Mesodermal cell (in vitro differentiated cells): ENCODE measurements around the gene SEMA6B.
A peak's percentile ranks its signal among the peaks of the same experiment; 100 is the strongest.

Source experiments
- H3K27ac ChIP-seq: 2 replicates; pipeline ENCODE4 v1.7.0; 2013; ENCODE audit warnings: mild to moderate bottlenecking, low read depth, low read length, moderate library complexity; ENCODE audit not compliant: severe bottlenecking
- H3K36me3 ChIP-seq: 2 replicates; pipeline ENCODE4 v1.7.1; 2013; ENCODE audit warnings: mild to moderate bottlenecking, low read length, moderate library complexity; ENCODE audit not compliant: control insufficient read depth, insufficient read depth
- H3K4me1 ChIP-seq: one replicate; pipeline ENCODE4 v1.7.1; 2013; ENCODE audit warnings: mild to moderate bottlenecking, low read length; ENCODE audit not compliant: insufficient read depth, control insufficient read depth, poor library complexity, severe bottlenecking
- H3K4me3 ChIP-seq: 2 replicates; pipeline ENCODE4 v1.7.0; 2013; ENCODE audit warnings: low read length, control low read depth, mild to moderate bottlenecking; ENCODE audit not compliant: insufficient read depth, poor library complexity, severe bottlenecking; ENCODE audit errors: extremely low read depth
- H3K9me3 ChIP-seq: 2 replicates; pipeline ENCODE4 v1.7.1; 2013; ENCODE audit warnings: mild to moderate bottlenecking, low read length, moderate library complexity; ENCODE audit not compliant: control insufficient read depth
- WGBS, 2 experiments: methylation state at CpG; one replicate each; pipeline ENCODE4 v1.1.5; 2013; ENCODE audit warnings: missing lambda C conversion rate in 2 of 2; ENCODE audit not compliant: insufficient coverage in 2 of 2; 5-methylcytosine and 5-hydroxymethylcytosine counted together

The SEMA6B gene

GRCh38 chr19:4588291-4588761, 28.8 kb upstream of the SEMA6B start:
- Histone ChIP-seq H3K36me3 (no peaks in the 10 kb centered on the region), H3K27ac (peak overlapping the region; percentile 59), H3K9me3 (no peaks in the 10 kb centered on the region), H3K4me1 (peaks cover 11% of the 10 kb centered on the region), H3K4me3 (no peak overlapping the region)
- WGBS, 2 experiments, result 75 to 76% methylated on average over 5 to 8 of the region's 9 CpGs

DNA sequence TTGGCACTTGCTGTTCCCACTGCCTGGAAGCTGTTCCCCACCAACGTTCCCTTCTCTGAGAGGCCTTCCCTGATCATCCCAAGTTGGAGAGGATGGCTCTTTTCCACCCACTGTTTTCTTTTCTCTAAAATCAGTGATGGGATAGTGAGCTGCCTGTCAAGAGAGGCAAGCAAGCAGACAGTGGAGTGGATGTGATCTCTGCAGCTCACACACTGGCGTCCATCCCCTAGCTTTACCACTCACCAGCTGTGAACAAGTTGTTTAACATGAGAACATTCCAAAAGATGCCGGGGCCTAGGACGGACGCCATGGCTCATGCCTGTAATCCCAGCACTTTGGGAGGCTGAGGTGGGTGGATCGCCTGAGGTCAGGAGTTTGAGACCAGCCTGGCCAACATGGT, 28.0 kb upstream of the SEMA6B start:
- WGBS, 2 experiments, result 86 to 100% methylated on average over 1 to 4 of the region's 6 CpGs
- no peaks in the 10 kb centered on the region for H3K36me3 ChIP-seq
- H3K4me1 ChIP-seq, result peaks cover 9% of the 10 kb centered on the region
- H3K4me3 ChIP-seq, result no peak overlapping the region
- H3K27ac ChIP-seq, result no peak overlapping the region
- no peaks in the 10 kb centered on the region for H3K9me3 ChIP-seq

DNA sequence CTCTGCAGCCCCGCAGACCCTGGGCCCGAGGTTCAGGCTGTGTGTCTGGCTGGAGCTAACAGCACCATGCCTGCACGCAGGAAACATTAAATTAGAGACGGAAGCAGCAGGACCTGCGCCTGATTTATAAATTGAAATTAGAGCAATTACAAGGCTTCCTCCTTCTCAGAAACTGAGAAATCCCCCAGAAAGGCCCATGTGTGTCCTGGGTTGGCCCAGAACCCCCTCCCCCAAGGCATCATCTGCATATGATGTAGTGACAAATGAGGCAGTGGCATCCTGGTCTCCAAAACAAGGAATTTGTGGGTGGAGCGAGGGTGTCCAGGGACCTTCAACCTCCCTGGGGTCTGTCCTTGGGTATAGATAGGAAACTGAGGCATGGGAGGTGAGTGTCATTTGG, 27.2 kb upstream of the SEMA6B start:
- H3K27ac ChIP-seq, result no peak overlapping the region
- peaks cover 9% of the 10 kb centered on the region for H3K4me1 ChIP-seq
- no peaks in the 10 kb centered on the region for H3K36me3 ChIP-seq
- H3K4me3 ChIP-seq, result no peak overlapping the region
- no peaks in the 10 kb centered on the region for H3K9me3 ChIP-seq
- 66 to 74% methylated on average over 4 to 6 of the region's 6 CpGs for WGBS, 2 experiments

DNA sequence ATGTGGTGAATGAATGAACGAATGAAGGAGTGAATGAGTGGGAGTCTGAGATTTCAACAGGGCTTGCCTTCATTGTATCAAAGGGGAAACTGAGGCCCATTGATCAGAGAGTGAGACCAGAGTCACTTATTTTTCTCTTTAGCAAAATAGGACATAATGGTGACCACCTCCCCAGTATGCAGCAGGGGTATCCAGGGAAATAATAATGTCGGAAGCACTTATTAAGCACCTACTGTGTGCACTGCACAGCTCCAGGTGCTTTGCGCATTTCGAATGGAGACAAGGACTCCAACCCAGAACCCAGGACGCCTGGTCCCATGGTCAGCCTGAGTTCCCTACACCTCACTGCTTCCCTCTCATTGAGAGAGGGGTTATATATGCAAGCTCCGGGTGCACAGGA, 26.8 kb upstream of the SEMA6B start:
- no peak overlapping the region for H3K4me3 ChIP-seq
- 83 to 85% methylated on average over 4 to 5 of the region's 6 CpGs for WGBS, 2 experiments
- H3K9me3 ChIP-seq, result no peaks in the 10 kb centered on the region
- peaks cover 9% of the 10 kb centered on the region for H3K4me1 ChIP-seq
- H3K27ac ChIP-seq, result no peak overlapping the region
- H3K36me3 ChIP-seq, result no peaks in the 10 kb centered on the region

DNA sequence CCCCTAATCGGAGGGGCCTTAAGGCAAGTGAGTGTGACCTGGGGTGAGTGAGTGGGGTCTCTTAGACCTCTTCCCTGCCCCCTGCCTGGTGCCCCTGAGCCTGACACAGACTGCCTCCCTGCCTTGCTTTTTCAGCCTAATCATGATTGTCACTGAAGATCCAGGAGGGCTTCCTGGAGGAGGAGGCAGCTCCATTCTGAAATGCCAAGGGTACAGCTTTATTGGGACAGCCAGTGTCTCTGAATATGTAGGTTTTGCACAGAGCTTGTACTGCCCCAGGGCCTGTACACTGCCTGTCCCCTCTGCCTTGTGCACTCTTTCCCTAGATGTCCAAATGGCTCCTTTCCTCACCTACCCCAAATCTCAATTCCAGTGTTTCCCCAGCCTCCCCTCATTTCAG, 26.1 kb upstream of the SEMA6B start:
- Histone ChIP-seq H3K27ac (no peak overlapping the region), H3K4me1 (peaks cover 13% of the 10 kb centered on the region), H3K4me3 (no peak overlapping the region), H3K36me3 (no peaks in the 10 kb centered on the region), H3K9me3 (no peaks in the 10 kb centered on the region)
- WGBS, 2 experiments, result 100% methylated on average over 1 of the region's 1 CpG; no CpG with 5 or more reads in 1 of the 2 experiments

DNA sequence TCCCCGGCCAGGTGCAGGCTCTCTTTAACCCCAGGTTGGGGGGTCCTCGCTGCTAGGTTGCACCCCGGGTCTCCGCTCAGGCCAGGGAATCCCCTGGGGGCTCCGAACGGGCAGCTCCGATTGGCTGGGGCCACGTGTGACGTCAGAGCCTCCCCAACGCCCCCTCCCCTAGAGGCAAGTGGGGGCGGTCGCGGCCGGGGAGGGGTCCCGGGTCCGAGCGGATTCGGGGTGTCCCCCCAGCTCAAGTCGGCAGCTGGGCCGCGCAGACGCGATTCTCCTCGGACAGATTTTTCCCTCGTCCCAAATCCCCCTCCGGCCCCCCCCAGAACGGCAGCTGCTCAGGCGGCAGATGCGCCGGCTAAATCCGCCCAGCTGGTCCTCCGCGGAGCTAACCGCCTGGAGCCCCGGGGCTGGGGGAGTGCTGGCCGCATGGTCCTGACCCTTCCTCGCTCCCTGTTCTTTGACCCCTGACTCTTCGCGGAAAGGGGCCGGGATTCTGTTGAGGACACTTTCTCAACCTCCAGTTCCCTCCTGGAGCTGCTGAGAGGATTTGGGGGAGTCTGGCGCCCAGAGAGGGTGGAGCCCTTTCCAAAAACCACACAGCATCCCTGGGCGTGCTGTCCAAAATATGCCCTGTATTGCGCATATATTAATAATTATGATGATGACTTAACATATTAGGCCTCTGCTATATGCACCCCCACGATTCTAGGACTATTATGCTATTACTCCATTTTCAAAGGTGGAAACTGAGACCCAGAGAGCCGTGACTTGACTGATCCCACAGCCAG, 25.4 kb upstream of the SEMA6B start:
- Histone ChIP-seq H3K4me3 (peak overlapping the region; percentile 49), H3K27ac (no peak overlapping the region)
- 3 to 7% methylated on average over 26 to 35 of the region's 45 CpGs for WGBS, 2 experiments

DNA sequence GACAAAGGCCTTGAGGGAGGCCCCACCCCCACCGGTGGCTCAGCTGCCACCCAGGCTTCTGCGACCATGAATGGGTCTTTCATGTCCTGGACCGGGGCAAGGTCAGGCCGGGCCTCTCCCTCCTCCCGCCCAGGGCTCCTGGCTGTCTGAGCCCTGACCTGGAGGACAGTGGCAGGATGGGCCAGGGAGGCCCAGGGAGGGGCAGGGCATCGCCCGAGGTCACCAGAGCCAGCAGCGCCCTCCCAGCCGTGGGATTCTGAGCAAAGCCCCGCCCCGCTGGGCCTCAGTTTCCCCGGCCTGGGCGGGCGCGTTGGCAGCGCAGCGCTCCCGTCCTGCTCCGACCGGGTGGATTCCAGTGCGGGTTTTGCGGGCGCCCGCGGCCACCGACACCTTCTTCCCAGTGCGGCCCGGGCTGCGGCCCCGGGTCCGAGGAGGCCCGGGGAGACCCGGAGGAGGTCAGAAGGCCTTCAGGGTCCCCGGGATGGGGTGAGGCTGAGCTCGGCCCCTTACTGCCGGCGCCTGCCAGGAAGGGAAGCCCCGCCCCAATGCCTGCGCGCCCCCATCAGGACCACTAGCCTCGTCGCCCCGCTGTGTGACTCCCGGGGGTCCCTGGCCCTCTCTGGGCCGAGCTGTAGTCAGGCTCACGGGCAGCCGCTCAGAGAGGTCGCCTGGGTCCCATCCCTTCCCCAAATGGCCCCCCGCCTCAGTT, 24.6 kb upstream of the SEMA6B start:
- no peaks in the 10 kb centered on the region for H3K9me3 ChIP-seq
- no peak overlapping the region for H3K27ac ChIP-seq
- H3K36me3 ChIP-seq, result no peaks in the 10 kb centered on the region
- 3 to 5% methylated on average over 36 to 47 of the region's 49 CpGs for WGBS, 2 experiments
- peaks cover 13% of the 10 kb centered on the region for H3K4me1 ChIP-seq
- peak overlapping the region; percentile 49 for H3K4me3 ChIP-seq

More for the DNA sequence above, 25.4 kb upstream of the SEMA6B start:
- Histone ChIP-seq H3K36me3 (no peaks in the 10 kb centered on the region), H3K9me3 (no peaks in the 10 kb centered on the region), H3K4me1 (peaks cover 13% of the 10 kb centered on the region)

DNA sequence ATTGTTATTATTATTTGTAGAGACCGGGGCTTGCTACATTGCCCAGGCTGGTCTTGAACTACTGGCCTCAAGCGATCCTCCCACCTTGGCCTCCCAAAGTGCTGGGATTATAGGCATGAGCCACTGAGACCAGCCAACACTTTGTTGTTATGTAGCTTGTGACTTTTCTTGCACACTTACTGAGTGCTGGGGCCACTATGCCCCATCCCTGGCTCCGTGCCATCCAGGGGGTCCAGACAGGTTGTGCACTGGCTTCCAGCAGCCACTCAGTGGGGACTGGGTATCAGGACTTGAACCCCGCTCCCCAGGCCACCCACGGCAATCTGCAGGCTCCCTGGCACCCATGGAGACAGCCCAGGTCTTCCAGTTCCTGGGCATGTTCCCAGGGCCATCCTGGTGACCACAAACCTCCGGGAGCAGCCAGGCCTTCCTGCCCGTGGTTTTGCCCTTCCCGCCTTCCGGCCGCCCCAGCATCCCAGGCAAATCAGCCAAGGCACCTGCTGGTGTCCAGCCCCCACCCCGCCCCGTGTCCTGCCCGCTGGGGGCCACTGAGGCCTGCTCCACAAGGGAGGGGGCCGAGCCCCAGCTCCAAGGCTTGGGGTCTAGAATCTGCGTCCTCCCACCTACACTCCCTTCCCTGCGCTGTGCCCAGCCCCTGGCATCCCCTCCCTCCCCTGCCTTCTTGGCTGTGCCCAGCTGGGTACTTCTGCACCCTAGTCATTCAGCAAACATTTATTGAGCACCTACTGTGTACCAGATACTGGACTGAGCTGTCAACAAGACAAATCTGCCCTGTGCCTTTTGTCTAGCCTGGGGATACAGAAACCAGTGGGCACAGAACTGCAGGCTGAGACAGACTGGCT, 23.7 kb upstream of the SEMA6B start:
- no peak overlapping the region for H3K27ac ChIP-seq
- H3K36me3 ChIP-seq, result no peaks in the 10 kb centered on the region
- H3K4me3 ChIP-seq, result no peak overlapping the region
- H3K9me3 ChIP-seq, result no peaks in the 10 kb centered on the region
- 75 to 76% methylated on average over 16 of the region's 16 CpGs for WGBS, 2 experiments
- H3K4me1 ChIP-seq, result peaks cover 13% of the 10 kb centered on the region

DNA sequence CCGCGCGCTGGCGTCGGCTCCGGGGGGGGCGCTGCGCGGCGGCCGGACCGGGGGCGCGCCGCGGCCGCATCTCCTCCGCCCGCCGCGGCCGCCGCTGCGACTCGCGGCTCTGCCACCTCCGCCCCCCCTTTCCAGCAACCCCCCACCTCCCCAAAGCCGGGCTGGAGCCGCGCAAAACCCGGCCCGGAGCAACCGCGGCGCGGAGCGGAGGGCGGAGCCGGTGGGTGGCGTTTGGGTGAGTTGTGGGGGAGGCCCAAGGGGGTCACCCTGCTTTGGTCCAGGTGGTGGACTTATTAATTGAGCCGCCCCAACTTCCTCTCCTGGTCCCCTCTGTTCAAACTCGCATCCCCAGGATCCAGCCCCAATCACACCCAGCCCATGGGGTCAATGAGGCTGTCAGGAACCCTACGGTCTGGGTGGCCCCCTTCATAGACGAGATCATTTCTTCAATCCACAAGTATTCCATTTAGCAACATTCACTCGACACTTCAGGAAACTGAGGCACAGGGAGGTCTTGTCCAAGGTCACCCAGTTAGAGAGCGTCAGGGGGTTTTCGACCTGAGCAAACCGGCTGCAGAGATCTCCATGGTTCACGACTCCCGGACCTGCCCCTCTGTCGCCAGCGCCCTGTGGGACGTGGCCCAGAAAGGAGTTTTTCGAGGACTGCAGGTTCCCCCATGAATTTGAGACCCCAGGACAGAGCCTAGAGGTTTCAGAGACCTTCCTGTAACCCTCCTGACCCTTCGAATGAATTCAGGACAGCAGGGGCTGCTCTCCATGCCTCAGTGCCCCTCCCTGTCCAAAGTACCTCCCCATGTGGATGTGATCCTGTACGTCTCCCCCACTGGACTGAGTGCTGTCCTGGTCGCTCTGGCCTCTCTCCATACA, 22.4 kb upstream of the SEMA6B start:
- H3K36me3 ChIP-seq, result no peaks in the 10 kb centered on the region
- no peak overlapping the region for H3K27ac ChIP-seq
- WGBS, 2 experiments, result 34 to 46% methylated on average over 19 to 24 of the region's 57 CpGs
- H3K9me3 ChIP-seq, result no peaks in the 10 kb centered on the region
- H3K4me3 ChIP-seq, result peak overlapping the region; percentile 8
- H3K4me1 ChIP-seq, result peaks cover 13% of the 10 kb centered on the region
